CD4-positive, alpha-beta T cell treated with Interleukin-10 for 1 hour (primary cell): ENCODE measurements around the gene INSYN2B.

Experiments
- DNase-seq: peaks from one replicate; pipeline ENCODE4 v3.0.0-alpha.2; 2020

The INSYN2B gene

GRCh38 chr5:169922474-169922873 lies 57.8 kb downstream of the INSYN2B start:
- no peak for DNase-seq

- no peak for DNase-seq
Observed at GRCh38 chr5:169921949-169922348, 58.3 kb downstream of the INSYN2B start.

DNA sequence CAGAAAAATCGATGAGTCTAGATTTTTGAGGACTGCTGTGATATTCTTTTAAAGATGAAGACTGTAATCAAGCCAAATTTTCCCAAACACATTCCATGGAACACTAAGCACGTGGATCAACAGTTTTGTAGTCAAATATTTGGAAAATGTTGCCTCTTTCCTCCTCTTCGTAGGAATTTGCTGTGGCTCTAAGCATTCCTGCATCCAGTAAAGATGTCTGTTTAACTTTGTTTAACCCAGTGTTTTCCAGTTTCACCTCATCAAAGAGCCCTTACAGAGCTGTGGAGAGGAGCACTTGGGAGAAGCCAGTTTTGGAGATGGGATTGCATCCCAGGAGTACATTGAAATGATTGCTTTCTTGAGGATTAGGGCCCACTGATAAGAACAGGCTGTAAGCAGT lies 58.9 kb downstream of the INSYN2B start:
- no peak for DNase-seq

- DNase-seq: no peak
Observed at GRCh38 chr5:169920474-169920873, 59.8 kb downstream of the INSYN2B start.

- no peak for DNase-seq
Observed at GRCh38 chr5:169918228-169918627, 62.1 kb downstream of the INSYN2B start.

GRCh38 chr5:169917500-169917899 lies 62.8 kb downstream of the INSYN2B start:
- DNase-seq: no peak

- DNase-seq: no peak
Observed at GRCh38 chr5:169914766-169915165, 65.5 kb downstream of the INSYN2B start.

DNA sequence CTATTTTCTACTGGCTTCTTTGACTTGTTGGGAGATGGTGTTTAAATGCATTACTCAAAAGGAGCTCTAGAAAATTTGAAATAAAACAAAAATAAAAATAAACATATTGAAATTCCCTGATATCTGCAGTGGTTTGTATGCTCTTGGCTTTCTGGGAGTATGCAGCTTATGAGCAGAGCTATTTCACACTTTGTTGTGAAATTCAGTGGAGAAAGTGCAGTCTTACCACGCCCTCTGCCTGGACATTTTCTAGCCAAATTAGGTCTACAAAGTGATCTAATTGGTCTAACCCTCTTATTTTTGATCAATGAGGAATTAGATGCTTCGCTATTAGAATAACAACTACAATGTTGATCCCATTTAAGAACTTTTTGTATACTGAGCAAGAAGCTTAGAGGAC lies 66.8 kb downstream of the INSYN2B start:
- no peak for DNase-seq

DNA sequence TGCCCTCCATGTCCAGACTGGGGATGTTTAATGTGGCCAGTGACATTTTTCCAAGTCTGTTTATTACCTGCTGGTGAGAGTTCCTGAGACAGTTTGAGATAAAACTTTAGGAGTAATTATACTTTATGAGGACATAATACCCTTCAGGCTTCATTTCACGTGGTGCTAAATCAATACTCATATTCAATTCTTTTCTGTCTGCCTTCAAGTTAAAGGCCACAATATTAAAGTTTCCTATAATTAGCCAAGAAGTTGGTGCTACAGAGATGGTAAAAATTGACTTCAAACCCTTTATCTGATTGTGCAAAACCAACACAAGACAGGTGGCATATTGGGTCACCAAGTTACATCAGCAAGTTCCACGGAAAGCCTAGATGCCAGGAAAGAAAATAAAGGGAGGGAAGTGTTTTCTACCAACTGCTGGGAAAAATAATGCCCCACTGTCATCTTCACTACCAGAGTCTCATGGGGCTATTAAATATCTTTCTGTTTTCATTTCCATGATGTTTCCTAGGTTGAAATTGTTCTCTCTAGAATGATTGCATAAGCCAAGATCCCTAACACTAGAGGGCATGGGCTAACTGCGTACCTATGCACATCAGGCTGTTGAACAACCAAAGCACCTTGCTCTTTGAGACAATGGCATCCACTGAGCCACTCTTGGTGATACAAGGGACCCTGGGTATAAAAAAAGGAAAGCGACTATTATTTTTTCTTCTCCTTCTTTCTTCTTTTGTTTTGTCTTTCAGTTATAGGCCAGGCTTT lies 68.7 kb downstream of the INSYN2B start:
- DNase-seq: no peak

DNA sequence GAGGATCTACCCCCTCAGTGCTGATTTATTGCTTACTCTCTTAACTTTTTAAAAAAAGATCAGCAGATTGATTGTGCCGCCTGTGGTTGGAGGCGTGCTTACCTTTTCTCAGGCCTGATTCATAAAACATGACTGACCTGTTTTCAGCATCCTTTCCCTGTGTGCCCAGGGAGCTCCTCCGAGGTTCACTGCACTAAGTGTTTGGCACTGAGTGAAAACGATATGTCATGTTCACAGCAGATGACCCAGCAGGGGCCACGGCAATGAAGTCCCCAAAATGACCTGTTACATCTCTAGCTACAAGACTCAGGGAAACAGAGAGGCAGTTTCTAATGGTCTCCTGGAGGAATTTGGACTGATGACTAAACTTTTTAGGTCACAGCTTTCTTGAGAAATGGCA lies 69.9 kb downstream of the INSYN2B start:
- no peak for DNase-seq

DNA sequence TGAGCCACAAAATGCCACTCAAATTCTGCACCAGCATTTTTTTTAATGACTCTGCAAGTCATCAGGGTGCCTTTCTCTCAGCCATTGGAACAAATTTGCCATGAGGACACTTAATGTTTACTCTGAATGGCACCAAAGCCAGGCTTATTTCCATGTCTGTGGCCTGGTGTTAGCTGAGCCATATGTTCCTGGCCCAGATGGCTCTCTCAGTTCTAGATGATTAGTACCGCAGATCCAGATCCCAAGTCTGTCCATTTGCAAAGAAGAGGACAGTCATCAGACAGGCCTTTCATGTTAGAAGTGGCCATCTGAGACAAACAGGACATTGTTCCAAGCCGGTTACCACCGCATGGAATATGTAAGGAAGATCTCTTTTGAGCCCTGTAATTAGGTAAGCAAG lies 70.3 kb downstream of the INSYN2B start:
- no peak for DNase-seq

DNA sequence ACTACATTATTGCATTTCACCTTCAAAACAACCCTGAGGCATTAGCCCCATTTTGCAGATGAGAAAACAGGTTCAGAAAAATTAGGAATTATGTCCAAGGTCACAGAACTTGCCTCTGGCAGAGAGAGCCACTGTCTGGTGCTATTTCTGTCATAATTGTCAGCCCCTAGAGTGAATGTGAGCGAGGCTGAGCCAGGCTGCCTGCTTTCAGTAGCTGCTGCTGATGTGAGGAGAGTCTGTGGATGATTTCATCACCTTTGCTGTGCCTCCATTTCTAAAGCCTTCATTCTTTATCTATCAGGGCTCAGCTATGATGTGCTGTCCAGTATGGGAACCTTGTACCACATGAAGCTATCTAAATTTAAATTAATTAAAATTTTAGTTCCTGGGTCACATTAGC lies 71.4 kb downstream of the INSYN2B start:
- DNase-seq: no peak

- no peak for DNase-seq
Observed at GRCh38 chr5:169906745-169907649, 73.3 kb downstream of the INSYN2B start.

DNA sequence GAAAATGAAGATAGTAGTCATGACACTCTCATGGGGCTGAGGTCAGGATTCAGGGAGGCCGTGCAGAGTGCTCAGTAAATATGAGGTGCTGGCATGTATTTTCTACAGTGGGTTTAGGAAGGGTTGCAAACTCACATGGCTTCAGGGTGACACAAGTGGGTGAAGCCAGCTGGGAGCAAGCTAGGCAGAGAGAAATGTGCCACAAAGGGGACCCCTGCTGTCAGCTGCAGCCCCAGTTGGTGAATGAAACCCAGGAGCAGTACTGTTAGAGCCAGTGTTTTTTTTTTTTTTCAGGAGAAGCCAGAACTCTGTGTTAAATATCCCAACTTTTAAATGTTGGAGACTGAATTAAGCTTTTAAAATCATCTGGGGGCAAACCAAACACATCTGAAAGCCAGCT lies 75.3 kb downstream of the INSYN2B start:
- no peak for DNase-seq

- DNase-seq: no peak
Observed at GRCh38 chr5:169904508-169904907, 75.8 kb downstream of the INSYN2B start.

DNA sequence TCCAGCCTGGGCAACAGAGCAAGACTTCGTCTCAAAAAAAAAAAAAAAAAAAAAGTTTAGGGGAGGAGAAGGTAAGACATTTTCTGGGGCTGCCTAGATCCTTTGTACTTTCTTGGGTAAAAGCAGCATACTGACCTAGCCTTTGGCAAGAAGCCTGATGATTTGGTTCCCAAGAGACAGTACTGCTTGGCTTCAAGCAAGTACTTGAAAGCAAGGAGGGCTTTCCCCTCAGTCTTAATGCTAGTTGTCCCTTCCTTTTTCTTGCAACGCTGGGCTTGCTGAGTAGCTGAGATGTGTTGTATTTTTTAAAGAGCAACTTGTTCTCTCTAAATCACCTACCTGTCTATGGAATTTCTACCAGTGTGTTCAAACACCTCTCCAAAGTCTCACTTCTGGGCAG lies 76.2 kb downstream of the INSYN2B start:
- DNase-seq: no peak

DNA sequence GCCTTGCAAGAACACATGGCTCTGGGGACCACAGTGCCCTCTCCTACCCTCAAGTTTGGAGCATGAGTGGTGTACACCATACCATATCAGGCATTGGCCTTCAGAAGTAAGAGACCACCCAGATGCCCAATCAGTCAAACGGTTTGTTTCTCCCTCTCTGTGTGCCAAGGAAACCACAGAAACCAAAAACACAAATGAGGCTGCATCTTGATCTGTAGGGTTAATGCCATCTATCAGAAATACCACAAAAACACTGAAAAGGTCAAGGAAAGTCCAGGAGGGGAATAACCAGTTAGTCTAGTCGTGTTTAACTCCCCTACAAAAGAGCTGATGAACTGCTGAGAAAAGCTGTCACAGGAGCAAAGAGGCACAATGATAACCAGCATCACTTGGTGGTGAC lies 78.4 kb downstream of the INSYN2B start:
- DNase-seq: no peak

GRCh38 chr5:169897481-169897880 lies 82.8 kb downstream of the INSYN2B start:
- DNase-seq: no peak

DNA sequence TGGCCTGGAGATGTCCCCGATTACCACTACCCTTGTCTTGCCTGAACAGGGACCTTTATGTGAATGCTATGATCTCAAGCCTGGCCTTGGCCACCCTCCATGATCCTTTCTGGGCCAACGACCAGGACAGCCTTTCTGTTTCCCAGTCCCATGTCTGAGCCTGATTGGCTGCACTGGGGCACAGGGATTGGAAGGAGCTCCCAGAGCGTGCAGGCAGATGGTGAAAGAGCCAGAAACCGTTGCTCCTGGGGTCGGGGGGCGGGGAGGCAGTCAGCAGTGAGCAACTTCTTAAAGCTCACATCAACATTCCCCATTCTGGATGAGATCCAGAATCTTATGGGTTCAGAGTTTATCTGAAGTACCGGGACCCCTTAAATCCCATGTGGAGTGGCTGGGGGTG lies 84.4 kb downstream of the INSYN2B start:
- DNase-seq: no peak

GRCh38 chr5:169893571-169893970 lies 86.7 kb downstream of the INSYN2B start:
- no peak for DNase-seq

- no peak for DNase-seq
Observed at GRCh38 chr5:169893010-169893409, 87.3 kb downstream of the INSYN2B start.

GRCh38 chr5:169889572-169889971 lies 90.7 kb downstream of the INSYN2B start:
- DNase-seq: no peak

DNA sequence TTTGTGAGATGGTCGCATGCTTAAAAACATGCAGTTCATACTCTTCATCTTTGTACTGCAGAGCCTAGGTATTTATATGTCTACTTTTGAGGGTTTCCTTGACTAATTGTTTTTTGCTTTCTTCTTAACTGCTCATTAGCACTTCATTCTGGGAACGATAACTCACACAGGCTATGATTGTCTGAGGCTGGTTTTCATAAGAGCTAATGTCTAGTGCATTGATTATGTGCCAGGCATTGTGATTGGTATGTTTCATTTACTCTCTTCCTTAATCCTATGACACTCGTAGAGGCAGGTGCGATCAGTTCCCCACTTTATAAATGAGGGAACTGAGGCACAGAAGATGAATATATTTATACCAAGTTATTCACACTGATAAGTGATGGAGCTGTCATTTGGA lies 93.6 kb downstream of the INSYN2B start:
- DNase-seq: no peak

GRCh38 chr5:169886033-169886432 lies 94.3 kb downstream of the INSYN2B start:
- no peak for DNase-seq
